NOMO-1 treated with dmso at 0.1 percent for 144 hours (cell line): ENCODE results near the gene SCAMP4.

Source experiments
- DNase-seq: peaks from one replicate; lab custom pipeline; 2025; ENCODE audit not compliant: unreplicated experiment; lab: John Stamatoyannopoulos, UW

The SCAMP4 gene

DNA sequence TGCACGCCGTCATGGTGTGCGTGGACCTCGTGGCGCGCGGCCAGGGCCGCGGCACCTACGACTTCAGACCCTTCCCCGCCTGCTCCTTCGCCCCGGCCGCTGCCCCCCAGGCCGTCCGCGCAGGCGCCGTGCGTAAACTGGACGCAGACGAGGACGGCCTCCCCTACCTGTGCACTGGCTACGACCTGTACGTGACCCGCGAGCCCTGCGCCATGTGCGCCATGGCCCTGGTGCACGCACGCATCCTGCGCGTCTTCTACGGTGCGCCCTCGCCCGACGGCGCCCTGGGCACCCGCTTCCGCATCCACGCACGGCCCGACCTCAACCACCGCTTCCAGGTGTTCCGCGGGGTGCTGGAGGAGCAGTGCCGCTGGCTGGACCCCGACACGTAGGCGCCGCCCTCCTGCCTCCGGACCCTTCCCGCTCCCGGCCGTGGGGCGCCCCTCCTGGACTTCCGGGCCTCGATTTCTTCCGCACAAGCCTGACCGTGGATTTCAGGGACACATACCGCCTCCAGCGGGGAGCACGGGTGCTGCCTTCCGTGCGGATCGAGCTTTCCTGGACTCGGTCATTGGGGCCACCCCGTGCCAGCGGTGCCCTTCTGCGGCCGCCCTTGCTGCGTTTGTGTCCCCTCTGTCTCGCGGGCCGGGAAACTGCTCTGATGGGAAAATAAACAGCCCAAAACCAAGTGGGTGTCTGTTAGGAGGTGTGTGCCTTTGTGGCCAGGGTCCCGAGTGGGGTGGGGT is 7.7 kb downstream of the SCAMP4 start:
- no peak for DNase-seq

DNA sequence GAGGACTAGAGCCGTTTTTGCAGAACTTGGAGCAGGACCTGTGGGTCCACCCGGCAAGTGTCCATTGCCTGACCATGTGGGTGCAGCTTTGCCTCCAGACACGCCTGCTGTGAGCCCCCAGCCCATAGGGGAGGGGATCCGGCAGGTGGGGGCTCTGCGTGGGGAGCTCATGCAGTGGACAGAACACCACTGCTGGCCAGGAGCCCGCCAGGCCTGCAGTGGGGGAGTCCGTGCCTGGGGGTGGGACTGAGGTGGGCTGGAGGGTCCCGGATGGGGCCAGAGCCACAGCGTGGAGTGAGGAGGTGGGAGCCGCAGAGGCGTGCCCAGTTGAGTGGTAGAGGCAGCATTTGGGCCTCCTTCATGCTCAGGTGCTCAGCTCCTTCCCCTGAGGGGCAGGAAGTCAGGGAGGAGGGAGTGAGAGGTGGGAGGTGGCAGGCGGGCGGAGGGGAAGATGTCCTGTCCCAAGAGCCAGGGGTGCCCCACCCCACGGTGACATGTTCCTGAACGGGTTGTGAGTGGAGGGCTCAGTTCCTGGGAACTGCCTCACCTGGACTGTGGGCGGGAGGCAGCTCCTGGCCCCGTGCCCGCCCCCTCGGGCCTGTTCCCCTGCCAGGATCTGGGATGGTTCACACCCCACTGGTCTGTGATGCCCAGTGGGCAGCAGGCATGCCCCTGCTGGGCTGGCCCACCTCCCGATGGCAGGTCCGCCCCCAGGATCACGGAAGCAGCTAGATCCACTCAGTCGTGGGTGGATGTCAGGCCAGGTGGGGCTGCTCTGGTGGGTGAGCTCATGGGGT is 8.8 kb downstream of the SCAMP4 start:
- no peak for DNase-seq

DNA sequence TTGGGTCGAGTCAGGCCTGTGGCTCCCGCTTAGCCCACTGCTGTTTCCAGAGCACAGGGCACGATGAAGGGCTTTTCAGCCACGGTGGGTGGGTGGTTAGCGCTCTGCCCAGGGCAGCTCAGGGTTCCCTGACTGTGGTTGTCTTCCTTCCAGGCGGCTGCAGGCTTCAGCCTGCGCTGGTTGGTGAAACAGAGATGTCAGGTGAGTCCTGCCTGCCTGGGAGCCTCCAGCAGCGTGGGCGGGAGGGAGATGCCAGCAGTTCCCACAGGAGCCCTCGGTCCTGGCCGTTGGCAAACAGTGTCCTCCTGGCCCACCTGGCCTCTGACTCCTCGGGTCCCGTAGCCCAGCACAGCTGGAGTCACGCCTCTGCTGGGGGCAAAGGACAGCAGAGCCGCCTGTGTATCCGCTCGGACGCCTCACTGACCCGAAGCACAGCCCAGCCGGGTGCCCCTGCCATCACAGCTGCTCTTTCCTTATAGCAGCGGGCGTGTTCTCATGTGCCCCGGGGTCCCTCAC is 9.7 kb downstream of the SCAMP4 start:
- DNase-seq: no peak

DNA sequence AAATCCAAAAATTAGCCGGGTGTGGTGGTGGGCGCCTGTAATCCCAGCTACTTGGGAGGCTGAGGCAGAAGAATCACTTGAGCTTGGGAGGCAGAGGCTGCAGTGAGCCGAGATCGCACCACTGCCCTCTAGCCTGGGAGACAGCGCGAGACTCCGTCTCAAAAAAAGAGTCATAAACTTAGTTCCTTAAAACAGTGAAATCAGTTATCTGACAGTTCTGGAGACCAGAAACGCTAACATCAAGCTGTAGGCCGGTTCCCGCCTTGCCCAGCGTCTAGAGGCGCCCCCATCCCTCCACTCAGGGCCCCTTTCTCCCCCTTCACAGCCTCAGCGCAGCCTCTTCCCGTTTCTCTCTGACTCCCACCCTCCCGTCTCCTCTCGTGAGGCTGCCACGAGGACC is 11.9 kb downstream of the SCAMP4 start:
- DNase-seq: no peak

DNA sequence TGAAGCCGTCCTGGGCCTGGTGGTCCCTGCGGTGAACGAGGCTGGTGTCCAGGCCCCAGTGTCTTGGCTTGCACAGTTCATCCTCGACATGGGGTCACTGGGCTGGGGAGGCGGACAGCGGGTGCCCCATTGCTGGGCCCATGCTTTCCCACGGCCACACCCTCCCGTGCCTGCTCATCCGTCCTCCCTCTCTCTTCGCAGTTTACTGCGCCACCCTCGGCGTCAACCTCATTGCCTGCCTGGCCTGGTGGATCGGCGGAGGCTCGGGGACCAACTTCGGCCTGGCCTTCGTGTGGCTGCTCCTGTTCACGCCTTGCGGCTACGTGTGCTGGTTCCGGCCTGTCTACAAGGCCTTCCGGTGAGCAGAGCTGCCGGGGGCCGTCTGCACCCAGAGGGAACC is 12.7 kb downstream of the SCAMP4 start:
- DNase-seq: no peak

DNA sequence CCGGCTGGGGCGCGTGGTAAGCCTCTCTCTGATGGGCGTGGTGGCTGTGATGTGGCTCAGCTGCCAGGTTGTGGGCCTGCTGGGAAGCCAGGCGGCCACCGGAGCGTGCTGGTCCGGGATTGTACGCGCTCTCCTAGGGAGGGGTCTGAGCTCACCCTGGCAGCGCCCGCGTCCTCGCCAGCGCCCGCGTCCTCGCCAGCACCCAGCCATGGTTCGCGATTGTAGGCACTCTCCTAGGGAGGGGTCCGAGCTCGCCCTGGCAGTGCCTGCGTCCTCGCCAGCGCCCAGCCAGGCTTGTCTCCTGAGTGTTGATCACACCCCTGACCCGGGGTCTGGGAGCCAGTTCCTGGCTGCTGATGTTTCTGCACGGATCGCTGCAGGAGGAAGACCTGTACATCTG is 13.8 kb downstream of the SCAMP4 start:
- no peak for DNase-seq

DNA sequence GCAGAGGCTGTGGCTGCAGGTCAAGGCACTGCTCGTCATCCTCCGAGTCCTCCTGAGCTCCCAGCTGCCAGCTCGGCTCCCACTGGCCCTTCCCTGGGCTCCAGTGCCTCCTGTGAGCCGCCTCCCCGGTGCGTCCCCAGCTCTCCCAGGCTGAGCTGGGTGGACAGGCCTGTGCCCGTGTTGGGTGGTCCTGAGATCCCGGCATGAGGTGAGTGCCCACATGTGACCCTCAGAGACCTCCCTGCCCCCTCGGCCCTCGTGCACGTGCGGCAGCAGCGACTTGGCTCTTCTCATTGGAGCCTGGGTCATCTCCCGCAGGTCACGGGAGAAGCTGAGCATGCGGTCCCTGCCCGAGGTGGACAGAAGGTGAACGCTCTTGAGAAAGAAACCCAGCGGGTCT is 15.4 kb downstream of the SCAMP4 start:
- no peak for DNase-seq

DNA sequence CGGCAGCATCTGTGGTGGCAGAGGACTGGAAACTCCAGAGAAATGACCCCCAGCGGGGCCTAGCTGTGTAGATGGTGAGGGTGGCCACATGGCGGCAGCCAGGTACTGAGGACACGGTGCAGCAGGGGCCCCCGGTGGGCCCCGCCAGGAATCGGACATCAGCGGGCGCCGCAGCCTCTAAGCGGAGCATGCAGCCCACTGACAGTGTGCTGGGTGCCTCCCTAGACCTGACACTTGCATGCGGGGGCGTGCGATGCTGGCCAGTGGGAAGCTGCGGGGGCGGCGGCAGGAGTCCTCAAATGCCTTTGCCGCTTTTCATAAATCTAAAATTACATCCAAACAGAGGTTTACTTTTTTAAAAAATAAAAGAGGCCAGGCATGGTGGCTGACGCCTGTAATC is 16.1 kb downstream of the SCAMP4 start:
- DNase-seq: no peak

DNA sequence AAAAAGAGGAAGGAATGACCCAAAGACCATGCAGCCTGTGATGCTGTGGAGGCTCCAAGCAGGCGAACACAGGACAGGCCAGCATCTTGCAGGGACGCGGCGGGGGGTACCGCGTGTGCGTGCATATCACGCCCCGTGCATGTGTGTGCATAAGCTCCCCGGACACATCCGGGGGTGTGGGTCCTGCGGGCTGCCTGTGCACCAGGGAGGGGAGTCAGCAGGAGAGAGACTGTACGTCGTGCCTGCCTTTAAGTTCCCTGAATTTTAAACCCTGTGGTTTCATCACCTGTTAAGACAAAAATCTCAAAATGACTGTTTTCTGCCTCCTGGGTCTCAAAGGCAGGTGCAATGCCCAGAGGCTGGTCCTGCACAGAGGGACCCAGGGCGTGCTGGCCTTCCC is 16.6 kb downstream of the SCAMP4 start:
- no peak for DNase-seq

DNA sequence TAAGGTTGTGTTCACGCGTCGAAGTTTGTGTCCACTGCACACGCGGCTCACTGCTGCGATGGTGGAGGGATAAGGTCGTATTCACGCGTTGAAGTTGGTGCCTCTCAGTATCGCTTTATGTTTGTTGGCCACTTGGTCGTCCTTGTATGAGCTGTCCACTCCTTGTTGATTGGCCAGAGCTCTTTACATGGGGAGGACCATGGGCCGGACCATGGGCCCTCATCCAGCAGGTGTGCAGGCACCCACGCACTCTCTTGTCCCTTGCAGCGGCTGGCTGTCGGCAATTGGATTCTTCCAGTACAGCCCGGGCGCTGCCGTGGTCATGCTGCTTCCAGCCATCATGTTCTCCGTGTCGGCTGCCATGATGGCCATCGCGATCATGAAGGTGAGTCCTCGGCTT is 17.6 kb downstream of the SCAMP4 start:
- no peak for DNase-seq

DNA sequence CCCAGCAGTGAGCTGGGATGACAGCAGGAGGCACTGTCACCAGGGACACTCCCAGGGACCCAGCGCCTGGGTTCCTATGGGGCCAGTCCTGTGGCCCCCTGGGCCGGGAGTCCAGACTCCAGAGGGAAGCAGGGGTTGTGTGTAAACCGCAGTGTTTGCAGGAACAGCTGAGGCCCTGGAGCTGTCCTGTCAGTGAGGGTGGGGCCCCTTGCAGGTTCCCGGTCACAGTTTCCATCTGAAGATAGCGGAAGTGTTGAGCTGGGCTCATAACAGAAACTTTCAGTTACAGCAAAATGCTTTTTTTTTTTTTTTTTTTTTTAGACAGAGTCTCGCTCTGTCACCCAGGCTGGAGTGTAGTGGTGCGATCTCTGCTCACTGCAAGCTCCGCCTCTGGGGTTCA is 18.1 kb downstream of the SCAMP4 start:
- DNase-seq: peak; percentile 75

DNA sequence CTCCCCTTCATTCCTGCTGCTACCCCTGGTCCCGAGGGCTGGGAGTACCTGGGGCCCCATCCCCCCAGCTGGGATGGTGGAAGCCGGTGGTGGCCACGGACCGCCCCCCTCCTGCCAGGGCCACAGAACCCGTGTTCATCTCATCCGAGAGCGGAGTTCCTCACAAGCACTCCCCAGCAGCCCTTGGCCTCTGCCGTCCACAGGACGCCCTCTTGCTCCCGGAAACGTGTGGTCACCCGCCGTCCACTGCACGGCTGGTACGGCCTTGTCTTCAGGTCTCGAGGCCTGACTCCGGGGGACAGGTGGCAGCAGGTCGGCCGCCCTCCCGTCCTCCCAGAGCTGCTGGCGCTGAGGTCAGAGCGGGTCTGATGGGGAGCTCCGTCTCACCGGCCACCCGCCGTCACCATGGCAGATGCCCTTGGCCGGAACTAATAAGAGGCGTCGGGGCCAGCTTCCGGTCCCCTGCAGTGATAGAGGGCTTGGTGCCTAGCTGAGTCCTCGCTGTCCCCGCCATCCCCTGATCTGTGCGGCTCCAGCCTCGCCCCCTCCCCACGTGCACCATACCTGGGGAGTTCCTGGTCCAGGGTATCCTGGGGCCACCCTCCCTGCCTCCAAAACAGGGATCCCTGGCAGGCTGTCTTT is 19.2 kb downstream of the SCAMP4 start:
- DNase-seq: no peak

DNA sequence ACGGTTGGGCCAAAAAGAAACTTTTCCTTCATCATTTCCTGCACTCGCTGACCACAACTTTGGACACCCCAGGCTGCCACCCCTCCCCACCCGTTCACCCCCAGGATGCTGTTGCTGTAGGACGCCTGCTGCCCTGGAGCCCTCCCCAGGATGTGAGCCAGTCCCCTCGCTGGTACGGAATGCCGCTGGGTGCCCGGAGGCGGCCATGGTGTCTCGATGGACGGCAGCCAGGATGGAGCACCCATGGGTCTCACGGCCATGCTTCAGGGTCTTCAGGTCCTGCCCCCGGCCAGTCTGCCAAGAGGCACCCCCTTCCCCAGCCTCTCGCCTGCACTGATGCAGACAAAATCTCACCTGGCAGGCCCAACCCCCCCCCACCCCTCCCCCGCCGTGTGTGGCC is 20.3 kb downstream of the SCAMP4 start:
- DNase-seq: no peak

DNA sequence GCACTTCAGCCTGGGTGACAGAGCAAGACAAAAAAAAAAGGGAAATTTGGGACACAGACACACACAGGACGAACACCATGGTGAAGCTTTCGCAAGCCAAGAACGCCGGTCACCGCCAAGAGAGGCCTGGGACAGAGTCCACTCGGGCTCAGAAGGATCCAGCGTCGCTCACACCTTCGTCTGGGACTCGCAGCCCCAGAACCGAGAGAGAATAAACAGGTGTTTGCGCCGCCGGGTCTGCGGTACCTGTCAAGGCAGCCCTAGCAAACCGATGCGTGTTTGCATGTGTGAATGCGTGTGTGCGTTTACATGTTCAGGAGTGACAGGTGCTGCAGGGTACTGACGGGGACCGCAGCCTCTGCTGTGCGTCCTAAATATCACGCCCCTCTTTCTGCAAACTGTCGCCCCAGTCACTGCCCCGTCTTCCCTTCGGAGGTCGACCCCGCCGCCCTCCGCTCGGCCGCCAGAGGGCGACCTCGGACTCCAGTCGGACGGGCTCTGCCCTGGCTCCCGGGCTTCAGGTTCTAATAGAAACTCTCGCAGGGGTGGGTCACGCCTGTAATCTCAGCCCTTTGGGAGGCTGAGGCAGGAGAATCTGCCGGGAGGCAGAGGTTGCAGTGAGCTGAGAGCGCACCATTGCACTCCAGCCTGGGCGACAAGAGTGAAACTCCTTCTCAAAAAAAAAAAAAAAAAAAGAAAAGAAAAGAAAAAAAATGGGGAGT is 24.0 kb downstream of the SCAMP4 start:
- peak; percentile 64 for DNase-seq

DNA sequence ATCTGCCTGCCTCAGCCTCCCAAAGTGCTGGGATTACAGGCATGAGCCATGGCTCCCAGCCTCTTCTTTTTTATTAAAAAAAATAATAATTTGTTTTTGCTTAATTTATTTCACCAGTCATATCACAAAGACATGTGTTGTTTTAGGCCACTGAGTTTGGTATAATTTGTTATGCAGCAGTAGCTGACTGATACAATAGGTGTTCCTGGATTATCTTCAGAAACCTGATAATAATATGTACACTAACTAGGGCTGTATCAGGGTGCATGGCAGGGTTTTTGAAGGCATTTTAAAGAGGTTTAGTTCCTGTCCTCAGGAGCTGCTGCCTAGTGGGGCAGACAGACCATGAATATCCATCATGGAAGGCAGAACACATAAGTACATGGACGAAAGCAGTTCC is 26.2 kb downstream of the SCAMP4 start:
- no peak for DNase-seq

DNA sequence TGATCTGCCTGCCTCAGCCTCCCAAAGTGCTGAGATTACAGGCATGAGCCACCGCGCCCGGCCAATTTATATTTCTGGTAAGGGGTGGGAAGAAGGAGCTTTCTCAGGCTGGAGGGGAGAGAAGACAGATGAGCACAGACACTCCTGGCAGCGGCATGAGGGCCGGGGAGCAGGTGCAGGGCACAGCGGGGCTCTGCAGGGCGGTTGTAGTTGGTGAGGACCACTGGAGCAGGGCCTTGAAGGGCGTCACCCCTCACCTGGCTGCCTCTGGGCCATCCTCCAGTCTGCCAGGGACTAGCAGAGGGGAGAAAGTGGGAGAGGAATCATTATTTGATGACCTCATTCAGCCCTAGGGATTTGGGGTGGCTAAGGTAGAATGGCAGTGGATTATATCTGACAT is 27.2 kb downstream of the SCAMP4 start:
- no peak for DNase-seq

DNA sequence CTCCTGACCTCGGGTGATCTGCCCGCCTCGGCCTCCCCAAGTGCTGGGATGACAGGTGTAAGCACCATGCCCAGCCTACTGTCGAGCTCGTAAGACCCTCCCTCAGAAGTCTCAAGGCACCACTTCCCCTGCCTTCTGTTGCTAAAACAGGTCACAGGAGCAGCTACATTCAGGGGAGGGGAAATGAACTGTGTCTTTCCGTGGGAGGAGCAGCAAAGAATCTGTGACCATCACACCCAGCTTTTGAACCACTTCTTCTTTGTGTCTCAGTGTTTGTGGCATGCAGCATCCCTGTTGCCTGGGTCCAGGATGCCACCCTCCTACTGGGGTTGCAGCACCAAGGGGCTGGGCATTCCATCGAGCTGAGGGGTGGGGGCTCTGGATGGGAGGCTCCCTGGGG is 28.0 kb downstream of the SCAMP4 start:
- DNase-seq: no peak

DNA sequence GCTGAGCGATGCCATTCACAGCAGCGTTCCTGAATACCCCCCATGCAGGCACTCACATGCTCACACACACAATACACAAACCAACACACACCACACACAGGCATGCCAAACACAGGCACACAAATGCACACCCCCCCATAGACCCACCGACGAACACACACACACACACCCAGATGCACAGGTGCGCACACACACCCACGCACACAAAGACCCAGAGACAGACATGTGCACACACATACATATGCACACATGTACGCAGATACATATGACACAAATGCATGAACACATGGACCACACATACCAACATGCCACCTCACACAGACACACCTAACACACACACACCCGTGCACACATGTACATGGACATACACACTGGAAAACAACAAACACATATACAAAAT is 28.7 kb downstream of the SCAMP4 start:
- DNase-seq: no peak

DNA sequence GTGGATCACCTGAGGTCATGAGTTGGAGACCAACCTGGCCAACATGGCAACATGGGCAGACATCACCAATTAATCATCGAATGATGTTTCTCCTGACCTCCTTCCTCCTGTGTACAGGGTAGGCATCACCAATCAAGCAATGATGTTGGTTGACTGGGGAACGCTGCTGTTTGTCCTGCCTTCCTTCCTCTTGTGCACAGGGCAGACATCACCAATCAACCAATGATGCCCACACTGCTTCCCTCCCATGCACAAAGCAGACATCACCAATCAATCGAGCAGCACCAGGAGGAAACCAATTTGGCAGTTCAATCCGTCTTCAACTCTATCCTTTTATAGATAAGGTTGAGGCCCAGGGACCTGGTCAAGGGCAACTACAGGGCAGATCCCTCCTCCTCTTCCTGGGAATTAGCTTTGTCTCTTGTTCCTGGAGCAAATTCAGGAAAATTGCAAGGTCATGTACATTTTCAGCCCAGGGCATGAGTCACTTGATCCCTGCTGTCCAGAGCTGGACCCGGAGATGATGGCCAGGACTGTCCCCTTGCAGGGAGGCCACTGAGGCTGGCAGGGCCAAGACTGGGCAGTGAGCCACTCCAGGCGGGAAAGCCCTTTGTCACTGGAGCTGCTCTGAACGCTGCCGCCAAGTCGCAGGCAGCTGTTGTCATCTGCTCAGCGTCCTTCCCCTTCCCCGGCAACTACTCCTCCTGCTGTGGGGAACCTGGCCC is 30.4 kb downstream of the SCAMP4 start:
- DNase-seq: no peak

DNA sequence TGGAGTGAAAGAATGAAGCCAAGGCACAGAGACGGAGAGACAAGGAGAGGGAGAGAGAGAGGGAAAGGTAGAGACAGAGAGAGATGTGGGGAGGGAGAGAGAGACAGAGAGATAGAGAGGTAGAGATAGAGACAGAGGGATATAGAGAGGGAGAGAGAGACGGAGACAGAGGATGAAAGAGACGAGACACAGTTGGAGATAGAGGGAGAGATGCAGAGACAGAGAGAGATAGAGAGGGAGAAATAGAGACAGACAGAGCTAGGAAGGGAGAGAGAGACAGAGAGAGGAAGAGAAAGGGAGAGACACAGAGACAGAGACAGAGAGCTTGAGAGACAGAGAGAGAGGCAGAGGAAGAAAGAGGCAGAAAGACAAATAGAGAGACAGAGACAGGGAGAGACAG is 31.2 kb downstream of the SCAMP4 start:
- DNase-seq: no peak
